ENCODE measurements around the gene ERLEC1.

Gene ERLEC1

DNA sequence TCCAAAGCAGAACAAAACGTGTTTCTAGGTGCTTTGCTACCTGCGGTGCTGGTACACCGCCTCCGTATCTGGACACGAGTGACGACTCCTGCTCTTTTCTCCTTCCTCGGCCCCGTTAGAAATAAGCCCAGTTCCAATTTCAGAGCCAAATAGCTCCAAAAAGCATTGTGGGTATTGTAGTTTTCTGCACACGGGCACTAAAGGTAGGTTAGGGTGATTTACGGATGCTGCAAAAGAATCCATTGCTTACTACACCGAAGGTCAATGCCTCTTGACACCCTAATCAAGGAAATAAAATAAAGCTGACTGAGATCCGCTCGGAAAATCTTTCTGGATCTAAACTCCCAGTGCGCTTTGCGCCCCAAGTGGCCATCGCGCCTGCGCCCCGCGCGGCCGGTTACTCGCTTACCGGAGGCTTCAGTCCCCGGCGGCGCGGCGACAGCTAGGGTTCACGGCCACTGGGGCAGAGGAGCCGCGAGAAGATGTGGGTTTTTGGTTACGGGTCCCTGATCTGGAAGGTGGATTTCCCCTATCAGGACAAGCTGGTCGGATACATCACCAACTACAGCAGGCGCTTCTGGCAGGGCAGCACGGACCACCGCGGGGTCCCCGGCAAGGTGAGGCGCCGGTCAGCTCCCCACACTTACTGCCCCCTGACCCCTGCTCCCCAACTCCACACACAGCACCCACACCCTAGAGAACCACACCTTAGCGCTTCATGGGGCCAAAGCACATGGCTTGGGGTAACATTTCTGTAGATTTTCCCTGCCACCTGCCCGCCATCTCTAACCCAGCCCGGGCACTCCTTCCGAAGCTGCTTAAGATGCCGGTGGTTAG is 19.2 kb upstream of the ERLEC1 start, which contains the start of gene CHAC2:
Gene CHAC2 (plus strand): TSS at position 400 of the 837 bp plus-strand sequence. CDS start 83 bp downstream, at position 483.
- peak within 1 kb of the TSS; percentile 92 for H3K4me3 ChIP-seq (ENCODE audit: low read length)
- peak; percentile 84 for DNase-seq (ENCODE audit: low read depth)
- TF ChIP-seq, protein P1, sequence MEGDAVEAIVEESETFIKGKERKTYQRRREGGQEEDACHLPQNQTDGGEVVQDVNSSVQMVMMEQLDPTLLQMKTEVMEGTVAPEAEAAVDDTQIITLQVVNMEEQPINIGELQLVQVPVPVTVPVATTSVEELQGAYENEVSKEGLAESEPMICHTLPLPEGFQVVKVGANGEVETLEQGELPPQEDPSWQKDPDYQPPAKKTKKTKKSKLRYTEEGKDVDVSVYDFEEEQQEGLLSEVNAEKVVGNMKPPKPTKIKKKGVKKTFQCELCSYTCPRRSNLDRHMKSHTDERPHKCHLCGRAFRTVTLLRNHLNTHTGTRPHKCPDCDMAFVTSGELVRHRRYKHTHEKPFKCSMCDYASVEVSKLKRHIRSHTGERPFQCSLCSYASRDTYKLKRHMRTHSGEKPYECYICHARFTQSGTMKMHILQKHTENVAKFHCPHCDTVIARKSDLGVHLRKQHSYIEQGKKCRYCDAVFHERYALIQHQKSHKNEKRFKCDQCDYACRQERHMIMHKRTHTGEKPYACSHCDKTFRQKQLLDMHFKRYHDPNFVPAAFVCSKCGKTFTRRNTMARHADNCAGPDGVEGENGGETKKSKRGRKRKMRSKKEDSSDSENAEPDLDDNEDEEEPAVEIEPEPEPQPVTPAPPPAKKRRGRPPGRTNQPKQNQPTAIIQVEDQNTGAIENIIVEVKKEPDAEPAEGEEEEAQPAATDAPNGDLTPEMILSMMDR (IDR thresholded peaks at IDR 0.05; ENCODE audit: insufficient read depth, low read depth, low read length, missing control alignments) = peak; percentile 46

DNA sequence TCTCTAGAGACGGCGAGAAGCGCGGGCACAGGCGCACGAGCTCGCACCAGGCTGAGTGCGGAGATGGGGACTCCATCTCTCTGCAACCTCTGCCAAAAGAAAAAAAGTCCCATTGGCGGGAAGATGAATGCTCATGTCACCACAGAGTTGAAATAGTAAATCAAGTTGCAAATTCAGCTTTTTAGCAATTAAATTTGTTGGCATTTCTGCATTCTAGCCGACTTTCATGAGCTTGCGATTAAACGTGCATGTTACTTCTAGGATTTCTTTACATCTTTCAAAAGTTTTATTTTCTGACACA is 18.7 kb upstream of the ERLEC1 start:
- peak overlapping the region; percentile 92 for H3K4me3 ChIP-seq (ENCODE audit: low read length)
- TF ChIP-seq, protein P1 (IDR thresholded peaks at IDR 0.05; ENCODE audit: insufficient read depth, low read depth, low read length, missing control alignments) = no peak
- DNase-seq (ENCODE audit: low read depth) = no peak

GRCh38 chr2:53769318-53769945 is 17.4 kb upstream of the ERLEC1 start:
- DNase-seq (ENCODE audit: low read depth) = no peak
- no peak overlapping the region for H3K4me3 ChIP-seq (ENCODE audit: low read length)
- TF ChIP-seq, protein P1 (IDR thresholded peaks at IDR 0.05; ENCODE audit: insufficient read depth, low read depth, low read length, missing control alignments) = no peak

DNA sequence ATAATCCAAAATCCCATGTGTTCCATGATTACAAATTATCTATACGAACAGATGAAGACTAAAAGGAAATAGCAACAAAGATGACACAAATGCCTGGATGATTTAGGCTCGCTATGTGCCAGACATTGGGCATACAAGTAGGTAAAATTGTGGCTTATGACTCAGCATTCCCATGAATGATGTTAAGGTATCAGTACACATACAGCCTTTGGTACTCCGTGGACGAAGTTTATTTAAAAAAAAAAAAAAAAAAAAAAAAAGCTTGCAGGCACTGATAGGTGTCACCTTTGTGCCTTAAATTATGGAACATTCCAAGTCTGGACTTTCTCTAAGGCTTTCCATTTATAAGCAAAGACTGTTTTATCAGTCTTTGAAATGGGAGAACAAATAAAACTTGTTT is 16.6 kb upstream of the ERLEC1 start:
- no peak overlapping the region for H3K4me3 ChIP-seq (ENCODE audit: low read length)
- DNase-seq (ENCODE audit: low read depth) = peak; percentile 72
- TF ChIP-seq, protein P1 (IDR thresholded peaks at IDR 0.05; ENCODE audit: insufficient read depth, low read depth, low read length, missing control alignments) = no peak

DNA sequence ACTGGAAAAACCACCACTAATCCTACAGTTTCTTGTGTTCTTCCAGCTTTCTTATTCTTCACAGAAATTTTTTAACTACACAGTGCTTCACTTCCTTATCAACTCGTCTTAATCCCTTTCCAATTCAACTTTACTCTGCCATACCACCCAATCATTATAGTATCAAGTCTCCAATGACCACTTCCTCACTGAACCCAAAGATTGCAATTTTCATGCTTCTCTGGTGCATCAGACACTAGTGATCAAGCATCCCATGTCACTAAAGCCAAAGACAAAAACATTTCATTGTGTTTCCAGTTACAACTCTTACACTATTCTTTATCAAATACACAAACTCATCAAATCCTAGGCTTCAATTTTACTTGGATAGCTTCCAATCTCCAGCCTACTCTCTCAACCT is 9.7 kb upstream of the ERLEC1 start:
- no peak overlapping the region for H3K4me3 ChIP-seq (ENCODE audit: low read length)
- TF ChIP-seq, protein P1 (IDR thresholded peaks at IDR 0.05; ENCODE audit: insufficient read depth, low read depth, low read length, missing control alignments) = no peak
- DNase-seq (ENCODE audit: low read depth) = no peak

DNA sequence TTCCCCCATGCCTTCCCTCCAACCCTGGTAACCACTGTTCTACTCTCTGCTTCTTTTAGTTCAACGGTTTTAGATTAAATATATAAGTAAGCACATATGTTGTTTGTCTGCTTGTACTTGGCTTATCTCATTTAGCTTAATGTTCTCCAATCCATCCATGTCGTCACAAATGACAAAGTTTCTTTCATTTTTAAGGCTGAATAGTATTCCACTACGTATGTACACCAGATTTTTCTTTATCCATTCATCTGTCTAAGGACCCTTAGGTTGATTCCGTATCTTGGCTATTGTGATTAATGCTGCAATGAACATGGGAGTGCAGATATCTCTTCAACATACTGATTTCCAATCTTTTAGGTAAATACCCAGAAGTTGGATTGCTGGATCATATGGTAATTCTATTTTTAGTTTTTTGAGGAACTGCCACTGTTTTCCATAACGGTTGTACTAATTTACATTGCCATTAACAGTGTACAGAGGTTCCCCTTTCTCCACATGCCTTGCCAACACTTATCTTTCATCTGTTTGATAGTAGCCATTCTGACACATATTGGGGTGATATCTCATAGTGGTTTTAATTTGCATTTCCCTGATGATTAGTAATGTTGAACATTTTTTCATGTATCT is 8.2 kb upstream of the ERLEC1 start:
- DNase-seq (ENCODE audit: low read depth) = no peak
- H3K4me3 ChIP-seq (ENCODE audit: low read length) = no peak overlapping the region
- TF ChIP-seq, protein P1 (IDR thresholded peaks at IDR 0.05; ENCODE audit: insufficient read depth, low read depth, low read length, missing control alignments) = no peak
